Pancreas (tissue), 10 donors: ENCODE measurements around the gene KCTD21. TPM values are rescaled to one million over a fixed set of nuclear protein-coding genes. Genes with fewer than 3 reads are reported as not detected.

Experiments used
- ATAC-seq, 4 donors: fragments of 200-7000 bp; cut with Tn5 transposase; one replicate each; pipeline versions ENCODE4 v1.8.0 to v1.9.1; 2020; ENCODE audit warnings: mild to moderate bottlenecking in 4 of 4, moderate library complexity in 4 of 4
- DNase-seq, 6 donors: peaks; one replicate each; pipeline ENCODE4 v3.0.0-alpha.2; 2020
- FAIRE-seq: peaks from 2 replicates; lab custom pipeline; 2012; peaks lifted over from hg19 to GRCh38; lab: Jason Lieb, UNC
- H3K27ac ChIP-seq, 4 donors: fragments of 200-600 bp; sonication (generic); 1 replicate in 3 of 4; 2 replicates in 1 of 4; pipeline versions ENCODE4 v1.5.0 to v1.8.0; 2020
- H3K27me3 ChIP-seq, 4 donors: fragments of 200-600 bp; one replicate each; pipeline ENCODE4 v1.8.0; 2021
- H3K36me3 ChIP-seq, 3 donors: fragments of 200-600 bp; sonication (generic) in 1 of 3; one replicate each; pipeline versions ENCODE4 v1.5.0 to v1.8.0; 2020 to 2021
- H3K4me1 ChIP-seq, 3 donors: fragments of 200-600 bp; one replicate each; pipeline ENCODE4 v1.8.0; 2021
- H3K4me3 ChIP-seq, 4 donors: fragments of 200-600 bp; sonication (generic) in 2 of 4; one replicate each; pipeline versions ENCODE4 v1.5.0 to v1.8.0; 2020 to 2021
- H3K9me3 ChIP-seq, 4 donors: fragments of 200-600 bp; one replicate each; pipeline ENCODE4 v1.8.0; 2021
- CTCF ChIP-seq, 4 donors: fragments of 200-600 bp; sonication (generic) in 3 of 4; IDR thresholded peaks; one replicate each; pipeline versions ENCODE4 v1.5.0 to v1.8.0; 2021; ENCODE audit warnings: antibody characterized with exemption in 4 of 4
- whole genome bisulfite sequencing, 2 donors: extraction: QIAGEN DNeasy Blood & Tissue Kit; methylation state at CpG; one replicate each; pipeline ENCODE4 v1.1.7; 2013; 5-methylcytosine and 5-hydroxymethylcytosine counted together
- intact Hi-C, 3 donors: fragments of 100-400 bp; cut with DNase I; formaldehyde crosslinking; loops; one replicate each; pipeline versions ENCODE4 v1.11.1 to v1.14.2; 2022
- polyA plus RNA-seq, 2 donors: library from polyadenylated mRNA; stranded (reverse); fragments of 200-250 nt; gene quantifications; one replicate each; pipeline ENCODE4 v1.2.3, GENCODE V29; 2013
- total RNA-seq, 6 donors: library from RNA; stranded (reverse); fragmentation: NEBNext Ultra II Directional in 4 of 6; extraction: Animal tissue kit (Norgen Biotek cat#: 25700) in 4 of 6; gene quantifications; one replicate each; pipeline versions ENCODE4 v1.2.1 to v1.2.4, GENCODE V29; 2021 to 2023
- donor health status: healthy with polysubstance abuse.
- donor health status: DM: no; HTN: no; CAD: no; lungs with moderate emphysema.
- donor health status: DM: no; HTN: no; CAD: no.
- donor health status: control.
- donor health status: control.
- donor health status: Bipolar disorder and iron deficiency.
- donor health status: DM: yes; HTN: yes; CAD: no.
- donor health status: DM: no; HTN: no; CAD: no.
- donor health status: DM: no; HTN: no; CAD: no.
- donor health status: DM: yes; HTN: yes; CAD: no.

The KCTD21 gene
- total and polyA plus RNA-seq, 8 donors, result 1.9 to 4.8 (median 2.7) TPM

GRCh38 chr11:78170413-78170812 lies 18.0 kb downstream of the KCTD21 start:
- DNase-seq (no peak), ATAC-seq (no peak)

GRCh38 chr11:78168539-78169477 lies 19.6 kb downstream of the KCTD21 start:
- no peak for TF ChIP-seq CTCF (IDR thresholded peaks at IDR 0.05)
- DNase-seq (peak in 1 of 6 donors; percentile 21), FAIRE-seq (no peak), ATAC-seq (peak in 3 of 4 donors; percentile 61 to 75 (median 70))
- Histone ChIP-seq H3K4me3 (no peak overlapping the region), H3K4me1 (no peaks in the 10 kb centered on the region), H3K27me3 (no peaks in the 10 kb centered on the region), H3K36me3 (peaks cover 0 to 6% (median 0%) of the 10 kb centered on the region in 3 donors), H3K27ac (peak overlapping the region in 2 of 4 donors; percentile 33 to 44), H3K9me3 (no peaks in the 10 kb centered on the region)
- intact Hi-C loops, result no loop called here
- WGBS, 2 donors, result 56 to 60% methylated on average over 17 of the region's 17 CpGs

More at GRCh38 chr11:78170413-78170812, 18.0 kb downstream of the KCTD21 start:
- H3K4me1 ChIP-seq, result no peaks in the 10 kb centered on the region
- no peak overlapping the region for H3K27ac ChIP-seq
- no peaks in the 10 kb centered on the region for H3K9me3 ChIP-seq
- no peak for FAIRE-seq
- H3K36me3 ChIP-seq, result peaks cover 0 to 9% (median 0%) of the 10 kb centered on the region in 3 donors
- intact Hi-C loops, result no loop called here
- no peaks in the 10 kb centered on the region for H3K27me3 ChIP-seq
- no peak overlapping the region for H3K4me3 ChIP-seq
- 88 to 92% methylated on average over 11 of the region's 11 CpGs for WGBS, 2 donors
- TF ChIP-seq CTCF (IDR thresholded peaks at IDR 0.05), result no peak

GRCh38 chr11:78166855-78167469 lies 21.5 kb downstream of the KCTD21 start:
- Histone ChIP-seq H3K4me1 (no peaks in the 10 kb centered on the region), H3K36me3 (no peaks in the 10 kb centered on the region), H3K27ac (no peak overlapping the region), H3K27me3 (no peaks in the 10 kb centered on the region), H3K4me3 (no peak overlapping the region), H3K9me3 (no peaks in the 10 kb centered on the region)
- 84 to 88% methylated on average over 6 of the region's 6 CpGs for WGBS, 2 donors
- intact Hi-C loops, result no loop called here
- TF ChIP-seq CTCF (IDR thresholded peaks at IDR 0.05), result no peak
- no peak for ATAC-seq
- no peak for FAIRE-seq
- no peak for DNase-seq

GRCh38 chr11:78164471-78164870 lies 24.0 kb downstream of the KCTD21 start:
- Histone ChIP-seq H3K9me3 (no peaks in the 10 kb centered on the region), H3K27me3 (no peaks in the 10 kb centered on the region), H3K27ac (no peak overlapping the region), H3K4me1 (no peaks in the 10 kb centered on the region), H3K4me3 (no peak overlapping the region), H3K36me3 (no peaks in the 10 kb centered on the region)
- FAIRE-seq (no peak), DNase-seq (no peak), ATAC-seq (no peak)
- 90 to 97% methylated on average over 2 of the region's 2 CpGs for WGBS, 2 donors
- intact Hi-C loops, result no loop called here
- TF ChIP-seq CTCF (IDR thresholded peaks at IDR 0.05), result no peak
